ENCODE results near the gene TADA3. TPM values are rescaled to one million over a fixed set of nuclear protein-coding genes. Genes with fewer than 3 reads are reported as not detected.

Gene TADA3
- total RNA-seq, 1 experiment from 2014 or later: 85.4 TPM

GRCh38 chr3:9757427-9757826 lies 34.8 kb downstream of the TADA3 start:
- Histone ChIP-seq H3K4me3 (ENCODE audit: low read length) (no peak overlapping the region), H2AFZ (ENCODE audit: low read length) (no peak overlapping the region), H3K27ac (ENCODE audit: low read length) (no peak overlapping the region), H3K36me3 (ENCODE audit: low read depth, low read length) (peaks cover 10% of the 10 kb centered on the region), H3K4me1 (ENCODE audit: insufficient read depth, low read length) (peaks cover 8% of the 10 kb centered on the region), H3K79me2 (ENCODE audit: low read length) (no peaks in the 10 kb centered on the region), H3K4me2 (ENCODE audit: low read length) (no peak overlapping the region), H3K9ac (ENCODE audit: low read length) (no peak overlapping the region), H3K9me3 (ENCODE audit: low read length) (no peaks in the 10 kb centered on the region), H3F3A (ENCODE audit: low read length, unreplicated experiment) (no peaks in the 10 kb centered on the region), H4K20me1 (ENCODE audit: low read length) (no peaks in the 10 kb centered on the region), H3K27me3 (ENCODE audit: low read length) (no peaks in the 10 kb centered on the region), H3K9me2 (replicated peaks; ENCODE audit: low read length) (no peaks in the 10 kb centered on the region)
- TF ChIP-seq EZH2phosphoT487 (IDR thresholded peaks at IDR 0.05; ENCODE audit: borderline replicate concordance, low read length): no peak
- no peak for TF ChIP-seq EZH2 (IDR thresholded peaks at IDR 0.05; ENCODE audit: low read length, unreplicated experiment)
- TF ChIP-seq CTCF (conservative IDR thresholded peaks at IDR 0.05; ENCODE audit: low read depth, low read length): no peak
- no peak for ATAC-seq
- ChIA-PET CTCF (no interaction called here), POLR2A (ENCODE audit: unreplicated experiment) (no interaction called here)
- intact Hi-C loops (cut with micrococcal nuclease): no loop called here
- no peak for DNase-seq
- BruUV-seq (replicated peaks): no TSS peak

- Histone ChIP-seq H4K20me1 (ENCODE audit: low read length) (no peaks in the 10 kb centered on the region), H2AFZ (ENCODE audit: low read length) (no peak overlapping the region), H3K4me2 (ENCODE audit: low read length) (peak overlapping the region; percentile 27; the same call in 1 of the 2 replicates), H3K27ac (ENCODE audit: low read length) (peak overlapping the region; percentile 20), H3K9ac (ENCODE audit: low read length) (no peak overlapping the region), H3K4me3 (ENCODE audit: low read length) (no peak overlapping the region), H3K9me2 (replicated peaks; ENCODE audit: low read length) (no peaks in the 10 kb centered on the region), H3K27me3 (ENCODE audit: low read length) (no peaks in the 10 kb centered on the region), H3K4me1 (ENCODE audit: insufficient read depth, low read length) (peaks cover 18% of the 10 kb centered on the region), H3K9me3 (ENCODE audit: low read length) (no peaks in the 10 kb centered on the region), H3K36me3 (ENCODE audit: low read depth, low read length) (peaks cover 14% of the 10 kb centered on the region), H3F3A (ENCODE audit: low read length, unreplicated experiment) (no peaks in the 10 kb centered on the region), H3K79me2 (ENCODE audit: low read length) (peaks cover 21% of the 10 kb centered on the region)
- ChIA-PET CTCF (no interaction called here), POLR2A (ENCODE audit: unreplicated experiment) (no interaction called here)
- peak; percentile 25 for ATAC-seq
- no peak for TF ChIP-seq CTCF (conservative IDR thresholded peaks at IDR 0.05; ENCODE audit: low read depth, low read length)
- no peak for TF ChIP-seq EZH2 (IDR thresholded peaks at IDR 0.05; ENCODE audit: low read length, unreplicated experiment)
- no peak for TF ChIP-seq EZH2phosphoT487 (IDR thresholded peaks at IDR 0.05; ENCODE audit: borderline replicate concordance, low read length)
- intact Hi-C loops (cut with micrococcal nuclease): loop anchor here (2.0 kb wide), 1 partner anchor 14 kb away; the partner anchor contains the start of gene CAMK1
- no TSS peak for BruUV-seq (replicated peaks)
- DNase-seq: peak; percentile 37
These were observed 37.6 kb downstream of the TADA3 start for GRCh38 chr3:9754678-9755077.

GRCh38 chr3:9750556-9751411 lies 41.5 kb downstream of the TADA3 start:
- Histone ChIP-seq H3K4me1 (ENCODE audit: insufficient read depth, low read length) (peaks cover 32% of the 10 kb centered on the region), H3K9me2 (replicated peaks; ENCODE audit: low read length) (no peaks in the 10 kb centered on the region), H2AFZ (ENCODE audit: low read length) (peak overlapping the region; percentile 91), H3K79me2 (ENCODE audit: low read length) (peaks cover 21% of the 10 kb centered on the region), H3F3A (ENCODE audit: low read length, unreplicated experiment) (peaks cover 4% of the 10 kb centered on the region), H3K27ac (ENCODE audit: low read length) (peak overlapping the region; percentile 46; the same call in 1 of the 2 replicates), H3K4me3 (ENCODE audit: low read length) (peak overlapping the region; percentile 83), H3K27me3 (ENCODE audit: low read length) (no peaks in the 10 kb centered on the region), H3K9ac (ENCODE audit: low read length) (peak overlapping the region; percentile 73), H4K20me1 (ENCODE audit: low read length) (no peaks in the 10 kb centered on the region), H3K36me3 (ENCODE audit: low read depth, low read length) (peaks cover 16% of the 10 kb centered on the region), H3K9me3 (ENCODE audit: low read length) (no peaks in the 10 kb centered on the region), H3K4me2 (ENCODE audit: low read length) (peak overlapping the region; percentile 94)
- ATAC-seq (peak; percentile 25), DNase-seq (peak; percentile 51)
- CTCF ChIA-PET: no interaction called here
- intact Hi-C loops (cut with micrococcal nuclease): loop anchor here (1.0 kb wide), 1 partner anchor 42 kb away; the partner anchor contains the start of gene TADA3
- TF ChIP-seq EZH2phosphoT487 (IDR thresholded peaks at IDR 0.05; ENCODE audit: borderline replicate concordance, low read length) (no peak), EZH2 (IDR thresholded peaks at IDR 0.05; ENCODE audit: low read length, unreplicated experiment) (no peak), CTCF (conservative IDR thresholded peaks at IDR 0.05; ENCODE audit: low read depth, low read length) (no peak)
- no TSS peak for BruUV-seq (replicated peaks)
- POLR2A ChIA-PET (ENCODE audit: unreplicated experiment): interaction anchor here (0.7 kb wide), 1 partner anchor 19 kb away, joined by 3 read pairs; the partner anchor contains the start of gene CAMK1

Data from PC-3 (cell line).